SK-MEL-5 (cell line): ENCODE data around the gene SOX21. TPM values are rescaled to one million over a fixed set of nuclear protein-coding genes. Genes with fewer than 3 reads are reported as not detected.

Experiments used
- DNase-seq: peaks from one replicate; pipeline ENCODE4 v3.0.0-alpha.2; 2016; ENCODE audit warnings: low read depth, low spot score
- in situ Hi-C: cut with HindIII; loops from 2 replicates; pipeline ENCODE4 v1.10.0; 2016; ENCODE audit warnings: low sequenced_read_pairs, high pct_unique_total_duplicates, low pct_unique_long_range_greater_than_20kb
- small RNA-seq, 2 experiments: library from RNA; depleted of rRNA; stranded (forward); fragments of <200 nt; gene quantifications; one replicate each; pipeline ENCODE3, GENCODE V24; 2014
- total RNA-seq: library from RNA; depleted of rRNA; stranded (reverse); fragments of >200 nt; shearing (Covaris generic); gene quantifications from 2 replicates; pipeline ENCODE4 v1.2.3, GENCODE V29; 2014; rRNA removed

SOX21 gene
- total RNA-seq, 1 experiment from 2014 or later, result 0.08 TPM

DNA sequence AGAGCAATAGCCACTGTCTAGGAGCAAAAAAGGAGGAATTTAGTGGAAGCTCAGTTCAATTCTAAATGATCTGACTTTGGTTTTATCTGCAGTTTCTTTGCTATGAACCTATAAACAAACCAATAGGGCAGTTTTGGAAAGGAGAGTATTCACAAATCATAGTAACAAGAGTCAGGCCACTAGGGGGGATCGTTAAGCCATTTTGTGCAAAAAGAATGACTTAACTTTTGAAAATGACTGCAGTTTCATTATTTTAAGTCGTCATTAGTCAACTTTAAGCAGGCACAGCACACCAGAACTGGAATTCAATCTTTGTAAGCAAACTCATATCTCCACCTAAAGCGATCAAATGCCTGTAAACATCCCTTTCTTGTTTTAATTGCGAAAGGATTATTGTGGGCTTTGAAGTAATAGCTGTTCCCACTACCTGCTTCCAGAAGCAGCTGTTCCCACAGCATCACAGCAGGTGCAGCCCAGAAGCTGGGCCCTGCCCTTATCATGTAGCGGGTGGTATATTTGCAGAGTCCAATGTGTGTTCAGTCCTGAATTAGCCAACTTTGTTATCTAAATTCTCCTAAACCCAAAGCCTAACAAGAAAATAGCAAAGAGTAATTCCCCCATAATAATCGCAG, 51.5 kb downstream of the SOX21 start:
- DNase-seq, result peak; percentile 56
- in situ Hi-C loops, result no loop called here

Small RNAs within 50 kb of the gene (small RNA-seq; reads per million reads assigned to genes)
- gene RN7SL585P, result 0 reads per million in 2 experiments

Other genes with a start within 250 kb of the SOX21 start
- 1,230 and 1,300 TPM in 2 replicates for gene DCT, start 232.9 kb downstream of the SOX21 start, total RNA-seq
- 57.0 and 59.9 TPM in 2 replicates for gene TGDS, start 116.4 kb downstream of the SOX21 start, total RNA-seq
- gene GPR180, start 110.7 kb downstream of the SOX21 start, total RNA-seq, result 16.6 and 18.0 TPM in 2 replicates